NB4 (cell line): Measurements from ENCODE around the gene KIF3B.

Experiments
- DNase-seq: peaks from one replicate; pipeline ENCODE4 v3.0.0; 2010; ENCODE audit warnings: low read depth
- H3K4me3 ChIP-seq: one replicate; pipeline ENCODE4 v1.5.1; 2011; ENCODE audit warnings: mild to moderate bottlenecking, low read depth, low read length, moderate library complexity
- CTCF ChIP-seq: IDR thresholded peaks from one replicate; pipeline ENCODE4 v1.5.1; 2012; ENCODE audit warnings: low read depth, low read length
- MAX ChIP-seq: IDR thresholded peaks from 2 replicates; pipeline ENCODE4 v1.6.1; 2011; ENCODE audit warnings: low read depth, low read length
- MYC ChIP-seq: IDR thresholded peaks from 2 replicates; pipeline ENCODE4 v1.6.1; 2011; ENCODE audit warnings: low read depth, low read length
- POLR2A ChIP-seq: IDR thresholded peaks from 2 replicates; pipeline ENCODE4 v1.6.1; 2011; ENCODE audit warnings: mild to moderate bottlenecking; ENCODE audit not compliant: insufficient read length; ENCODE audit errors: extremely low read depth

The KIF3B gene

GRCh38 chr20:32326504-32326845 lies 49.0 kb downstream of the KIF3B start:
- no peak overlapping the region for H3K4me3 ChIP-seq
- no peak for DNase-seq
- TF ChIP-seq MYC (no peak), MAX (no peak), CTCF (no peak), POLR2A (no peak)

GRCh38 chr20:32327087-32327681 lies 49.7 kb downstream of the KIF3B start:
- TF ChIP-seq POLR2A (no peak), CTCF (no peak), MYC (no peak), MAX (no peak)
- DNase-seq = no peak
- no peak overlapping the region for H3K4me3 ChIP-seq

- H3K4me3 ChIP-seq = no peak overlapping the region
- DNase-seq = no peak
- no peak for TF ChIP-seq POLR2A
- no peak for TF ChIP-seq MAX
- TF ChIP-seq CTCF = no peak
- no peak for TF ChIP-seq MYC
These were observed 52.5 kb downstream of the KIF3B start for GRCh38 chr20:32329817-32330554.

GRCh38 chr20:32330555-32330897 lies 53.1 kb downstream of the KIF3B start:
- TF ChIP-seq CTCF (no peak), MYC (no peak), MAX (no peak), POLR2A (no peak)
- no peak for DNase-seq
- H3K4me3 ChIP-seq = no peak overlapping the region

GRCh38 chr20:32332614-32333013 lies 55.2 kb downstream of the KIF3B start:
- no peak for TF ChIP-seq CTCF
- no peak for TF ChIP-seq MYC
- no peak for TF ChIP-seq MAX
- TF ChIP-seq POLR2A = no peak
- H3K4me3 ChIP-seq = no peak overlapping the region
- no peak for DNase-seq
